Peyer's patch (tissue), 4 donors: ENCODE data around the gene PLEKHM3. TPM values are rescaled to one million over a fixed set of nuclear protein-coding genes. Genes with fewer than 3 reads are reported as not detected.

Source experiments
- DNase-seq, 3 donors: peaks; one replicate each; pipeline ENCODE4 v3.0.0-alpha.2; 2017 to 2019
- H3K27ac ChIP-seq, 4 donors: fragments of 200-600 bp; sonication (generic); one replicate each; pipeline ENCODE4 v1.5.1; 2016 to 2019
- H3K27me3 ChIP-seq, 2 donors: fragments of 200-600 bp; sonication (generic); one replicate each; pipeline ENCODE4 v1.5.1; 2019
- H3K36me3 ChIP-seq, 3 donors: fragments of 200-600 bp; sonication (generic); one replicate each; pipeline ENCODE4 v1.5.1; 2016 to 2019
- H3K4me1 ChIP-seq, 4 donors: fragments of 200-600 bp; sonication (generic); one replicate each; pipeline ENCODE4 v1.5.1; 2016 to 2019
- H3K4me3 ChIP-seq, 4 donors: fragments of 200-600 bp; sonication (generic); 1 replicate in 3 of 4; 2 replicates in 1 of 4; pipeline ENCODE4 v1.5.1; 2016 to 2019; ENCODE audit warnings: mild to moderate bottlenecking in 1 of 4
- H3K9me3 ChIP-seq, 4 donors: fragments of 200-600 bp; sonication (generic); one replicate each; pipeline ENCODE4 v1.5.1; 2016 to 2019; ENCODE audit warnings: mild to moderate bottlenecking in 1 of 4
- POLR2A ChIP-seq, 2 donors: fragments of 450-650 bp; IDR thresholded peaks; one replicate each; pipeline ENCODE4 v1.5.1; 2017; ENCODE audit warnings: antibody characterized with exemption in 2 of 2, mild to moderate bottlenecking in 2 of 2, moderate library complexity in 2 of 2
- total RNA-seq, 4 donors: library from RNA; depleted of rRNA; stranded (reverse); fragments of >200 nt; gene quantifications; one replicate each; pipeline ENCODE4 v1.1.0, GENCODE V29; 2016
- TF ChIP-seq, protein P1 (sequence below), 6 experiments: fragments of 450-650 bp in 4 of 6; fragments of 200-600 bp in 2 of 6; sonication (generic) in 1 of 6; IDR thresholded peaks; one replicate each; pipeline ENCODE4 v1.5.1; 2017 to 2019; ENCODE audit warnings: antibody characterized with exemption in 6 of 6, mild to moderate bottlenecking in 3 of 6, moderate library complexity in 1 of 6

PLEKHM3 gene
- total RNA-seq, 4 donors from 2014 or later, result 14.4 to 45.4 (median 22.7) TPM

DNA sequence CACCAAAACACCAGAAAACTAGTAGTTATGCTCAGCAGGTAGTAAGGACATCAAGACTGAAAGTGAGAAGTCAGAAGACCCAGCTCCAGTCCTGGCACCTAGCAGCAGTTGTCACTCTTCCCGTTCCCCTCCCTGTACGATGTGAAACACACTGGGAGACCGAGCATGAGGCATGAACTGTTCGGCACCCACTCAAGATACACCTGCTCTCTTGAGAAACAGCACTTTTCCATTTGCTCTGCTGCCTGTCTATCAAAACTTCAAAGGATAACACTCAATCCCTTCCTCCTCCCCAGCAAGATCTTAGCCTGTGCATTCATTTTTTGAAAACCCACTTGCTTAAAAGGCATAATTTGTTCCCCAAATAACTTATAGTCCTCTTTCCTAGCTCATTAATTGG is 123.9 kb downstream of the PLEKHM3 start:
- no peak for DNase-seq
- no peak for TF ChIP-seq POLR2A (IDR thresholded peaks at IDR 0.05)
- TF ChIP-seq, protein P1, sequence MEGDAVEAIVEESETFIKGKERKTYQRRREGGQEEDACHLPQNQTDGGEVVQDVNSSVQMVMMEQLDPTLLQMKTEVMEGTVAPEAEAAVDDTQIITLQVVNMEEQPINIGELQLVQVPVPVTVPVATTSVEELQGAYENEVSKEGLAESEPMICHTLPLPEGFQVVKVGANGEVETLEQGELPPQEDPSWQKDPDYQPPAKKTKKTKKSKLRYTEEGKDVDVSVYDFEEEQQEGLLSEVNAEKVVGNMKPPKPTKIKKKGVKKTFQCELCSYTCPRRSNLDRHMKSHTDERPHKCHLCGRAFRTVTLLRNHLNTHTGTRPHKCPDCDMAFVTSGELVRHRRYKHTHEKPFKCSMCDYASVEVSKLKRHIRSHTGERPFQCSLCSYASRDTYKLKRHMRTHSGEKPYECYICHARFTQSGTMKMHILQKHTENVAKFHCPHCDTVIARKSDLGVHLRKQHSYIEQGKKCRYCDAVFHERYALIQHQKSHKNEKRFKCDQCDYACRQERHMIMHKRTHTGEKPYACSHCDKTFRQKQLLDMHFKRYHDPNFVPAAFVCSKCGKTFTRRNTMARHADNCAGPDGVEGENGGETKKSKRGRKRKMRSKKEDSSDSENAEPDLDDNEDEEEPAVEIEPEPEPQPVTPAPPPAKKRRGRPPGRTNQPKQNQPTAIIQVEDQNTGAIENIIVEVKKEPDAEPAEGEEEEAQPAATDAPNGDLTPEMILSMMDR (IDR thresholded peaks at IDR 0.05), result no peak
- Histone ChIP-seq H3K9me3 (no peaks in the 10 kb centered on the region), H3K4me3 (no peak overlapping the region), H3K36me3 (no peaks in the 10 kb centered on the region), H3K4me1 (no peaks in the 10 kb centered on the region), H3K27ac (no peak overlapping the region), H3K27me3 (no peaks in the 10 kb centered on the region)

DNA sequence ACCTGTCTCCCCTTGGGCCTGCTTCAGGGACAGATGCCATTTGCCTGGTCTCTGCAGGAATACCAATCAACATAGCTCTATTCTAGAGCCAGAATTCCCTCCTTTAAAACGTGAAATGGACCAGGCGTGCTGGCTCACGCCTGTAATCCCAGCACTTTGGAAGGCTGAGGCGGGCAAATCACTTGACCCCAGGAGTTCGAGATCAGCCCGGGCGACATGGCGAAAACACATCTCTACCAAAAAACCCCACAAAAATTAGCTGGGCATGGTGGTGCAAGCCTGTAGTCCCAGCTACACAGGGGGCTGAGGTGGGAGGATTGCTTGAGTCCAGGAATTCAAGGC is 127.0 kb downstream of the PLEKHM3 start:
- TF ChIP-seq POLR2A (IDR thresholded peaks at IDR 0.05), result no peak
- TF ChIP-seq, protein P1 (IDR thresholded peaks at IDR 0.05), result no peak
- Histone ChIP-seq H3K9me3 (no peaks in the 10 kb centered on the region), H3K36me3 (no peaks in the 10 kb centered on the region), H3K27ac (no peak overlapping the region), H3K4me1 (peaks cover 0 to 6% (median 0%) of the 10 kb centered on the region in 4 donors), H3K27me3 (no peaks in the 10 kb centered on the region), H3K4me3 (no peak overlapping the region)
- no peak for DNase-seq

DNA sequence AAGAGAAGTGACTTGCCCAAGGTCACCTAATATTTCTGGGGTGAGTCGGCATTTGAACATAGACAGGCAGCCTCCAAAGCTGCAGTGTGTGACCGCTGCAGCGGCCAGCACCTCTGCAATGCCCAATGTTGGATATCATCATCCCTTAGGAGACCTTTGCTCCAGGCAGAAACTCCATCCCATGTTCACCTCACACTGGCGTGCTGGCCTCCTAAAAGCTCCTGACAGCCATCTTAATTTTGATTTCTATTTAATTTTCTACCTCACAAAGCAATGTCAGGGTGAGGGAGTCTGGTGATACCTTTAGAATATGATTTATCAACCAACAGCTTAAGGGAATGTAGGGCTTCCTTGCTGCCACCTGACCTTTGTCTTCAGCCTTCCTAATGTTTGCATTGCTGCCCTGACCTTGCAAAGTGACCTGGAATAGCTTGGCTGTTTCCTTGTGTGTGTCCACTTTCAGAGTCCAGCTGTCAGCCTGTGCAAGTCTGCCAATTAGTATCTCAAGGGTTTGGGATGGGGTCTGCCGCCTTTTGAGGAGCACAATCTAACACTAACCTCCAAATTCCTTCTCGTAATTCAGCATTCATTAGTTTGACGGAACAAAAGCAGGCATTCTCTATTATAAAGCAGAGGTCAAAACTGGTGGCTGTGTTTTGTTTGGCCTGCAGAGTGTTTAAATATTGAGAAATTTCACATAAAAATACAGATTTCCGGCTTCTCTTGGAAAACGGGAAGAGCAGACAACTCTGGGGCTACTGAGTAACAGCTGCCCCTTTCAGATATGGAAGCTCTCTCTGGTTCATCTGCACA is 127.6 kb downstream of the PLEKHM3 start:
- H3K27ac ChIP-seq, result no peak overlapping the region
- no peak for DNase-seq

DNA sequence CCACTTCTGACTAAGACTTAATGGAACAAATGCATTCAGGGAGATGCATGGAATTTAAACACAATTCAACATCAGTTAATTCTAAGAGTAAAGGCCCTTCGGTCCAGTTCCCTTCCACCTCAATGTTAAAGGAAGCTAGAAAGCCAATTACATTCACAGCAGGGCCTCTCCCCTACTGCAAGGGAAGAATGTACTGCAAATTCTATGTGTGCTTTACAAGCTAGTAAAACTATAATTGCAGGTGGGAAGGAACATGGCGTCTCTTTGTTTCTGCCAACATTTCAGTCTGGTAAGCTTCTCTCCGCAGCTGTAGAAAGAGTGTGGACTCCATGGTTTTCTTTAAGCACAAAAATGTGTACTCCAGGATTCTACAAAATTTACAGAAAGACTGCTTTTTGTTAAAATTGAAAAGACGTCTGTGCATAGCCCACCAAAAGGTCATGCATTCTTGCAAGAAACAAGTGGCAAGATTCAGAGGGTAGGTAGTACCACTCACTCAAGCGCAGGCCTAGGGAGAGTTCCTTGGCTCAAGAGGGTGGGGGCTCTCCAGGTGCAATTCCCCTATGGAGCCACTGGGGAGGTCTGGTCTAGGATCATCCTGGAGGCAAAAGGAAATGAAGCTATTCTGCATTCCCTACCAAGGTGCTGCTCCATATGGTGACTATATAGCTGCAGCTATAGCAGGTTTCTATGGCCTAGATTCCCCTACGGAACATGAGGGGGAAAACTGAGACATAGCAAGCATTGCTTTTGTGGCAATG is 128.6 kb downstream of the PLEKHM3 start:
- H3K9me3 ChIP-seq, result no peaks in the 10 kb centered on the region
- TF ChIP-seq, protein P1 (IDR thresholded peaks at IDR 0.05), result no peak
- TF ChIP-seq POLR2A (IDR thresholded peaks at IDR 0.05), result no peak
- no peaks in the 10 kb centered on the region for H3K27me3 ChIP-seq
- DNase-seq, result no peak
- peaks cover 0 to 6% (median 0%) of the 10 kb centered on the region in 4 donors for H3K4me1 ChIP-seq
- no peaks in the 10 kb centered on the region for H3K36me3 ChIP-seq
- no peak overlapping the region for H3K4me3 ChIP-seq
- H3K27ac ChIP-seq, result no peak overlapping the region

More for the DNA sequence above, 127.6 kb downstream of the PLEKHM3 start:
- Histone ChIP-seq H3K27me3 (no peaks in the 10 kb centered on the region), H3K4me1 (peaks cover 0 to 6% (median 0%) of the 10 kb centered on the region in 4 donors), H3K9me3 (no peaks in the 10 kb centered on the region), H3K36me3 (no peaks in the 10 kb centered on the region), H3K4me3 (no peak overlapping the region)
- no peak for TF ChIP-seq POLR2A (IDR thresholded peaks at IDR 0.05)
- TF ChIP-seq, protein P1 (IDR thresholded peaks at IDR 0.05), result no peak

DNA sequence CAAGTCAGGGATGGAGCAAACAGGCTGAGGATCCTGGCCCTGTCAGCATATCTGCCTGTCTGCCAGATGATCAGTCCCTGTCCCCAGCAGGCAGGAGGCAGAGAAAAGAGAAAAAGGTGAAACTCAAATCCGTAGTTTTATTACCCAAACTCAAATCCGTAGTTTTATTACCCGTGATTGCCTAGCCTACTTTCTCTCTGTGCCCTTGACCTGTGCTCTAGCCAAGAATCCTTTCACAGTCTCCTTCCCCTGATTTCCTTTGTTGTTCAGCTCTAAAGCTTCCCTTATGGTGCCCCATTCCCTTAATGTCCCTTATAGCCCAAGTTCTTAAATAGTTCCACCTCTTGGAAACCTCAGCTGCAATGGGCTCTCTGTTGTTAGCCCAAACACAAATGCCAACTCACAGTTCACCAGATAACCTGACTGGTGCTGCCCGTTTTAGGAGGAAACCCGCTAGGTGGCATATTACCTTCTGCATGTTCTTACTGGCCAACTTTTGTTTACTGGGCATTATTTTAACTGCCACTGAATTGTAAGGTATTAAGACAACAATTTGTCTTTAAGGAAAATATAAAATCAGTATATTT is 130.0 kb downstream of the PLEKHM3 start:
- Histone ChIP-seq H3K27ac (no peak overlapping the region), H3K4me1 (peaks cover 0 to 6% (median 0%) of the 10 kb centered on the region in 4 donors), H3K4me3 (no peak overlapping the region), H3K27me3 (no peaks in the 10 kb centered on the region), H3K9me3 (no peaks in the 10 kb centered on the region), H3K36me3 (no peaks in the 10 kb centered on the region)
- TF ChIP-seq POLR2A (IDR thresholded peaks at IDR 0.05), result no peak
- TF ChIP-seq, protein P1 (IDR thresholded peaks at IDR 0.05), result peak in 1 of 6 experiments; percentile 28
- DNase-seq, result no peak
